ENCODE results near the gene NXPH4. TPM values are rescaled to one million over a fixed set of nuclear protein-coding genes. Genes with fewer than 3 reads are reported as not detected.

Gene NXPH4
- polyA plus RNA-seq, 1 donor from 2014 or later, result 0.53 TPM

GRCh38 chr12:57229046-57229633, 12.5 kb downstream of the NXPH4 start:
- Histone ChIP-seq H3K27me3 (ENCODE audit: insufficient read depth, low read depth, low read length) (peaks cover 38% of the 10 kb centered on the region), H3K79me2 (replicated peaks; ENCODE audit: insufficient read depth, low read length) (no peaks in the 10 kb centered on the region)

More at GRCh38 chr12:57229046-57229633, 12.5 kb downstream of the NXPH4 start:
- H3K4me2 ChIP-seq (ENCODE audit: low read length), result peak overlapping the region; percentile 31
- no peak overlapping the region for H2AFZ ChIP-seq (ENCODE audit: low read depth, low read length)
- H4K20me1 ChIP-seq (ENCODE audit: insufficient read depth), result no peaks in the 10 kb centered on the region
- H3K4me3 ChIP-seq (ENCODE audit: low read length), result peak overlapping the region; percentile 79
- no peaks in the 10 kb centered on the region for H3K9me2 ChIP-seq (ENCODE audit: insufficient read depth, low read length)
- H3K9me3 ChIP-seq (ENCODE audit: low read length), result no peaks in the 10 kb centered on the region
- TF ChIP-seq TAF1 (IDR thresholded peaks at IDR 0.05; ENCODE audit: low read depth) (no peak), CTCF (IDR thresholded peaks at IDR 0.05; ENCODE audit: poor library complexity, severe bottlenecking) (no peak), EZH2 (IDR thresholded peaks at IDR 0.05; ENCODE audit: borderline replicate concordance, insufficient read depth, low read length, poor library complexity, severe bottlenecking) (no peak), POLR2AphosphoS5 (IDR thresholded peaks at IDR 0.05) (no peak), SMC3 (conservative IDR thresholded peaks at IDR 0.05; ENCODE audit: poor library complexity) (no peak), REST (IDR thresholded peaks at IDR 0.05; ENCODE audit: borderline replicate concordance) (no peak), MXI1 (conservative IDR thresholded peaks at IDR 0.05; ENCODE audit: poor library complexity, severe bottlenecking) (no peak), RAD21 (conservative IDR thresholded peaks at IDR 0.05) (no peak), EP300 (conservative IDR thresholded peaks at IDR 0.05; ENCODE audit: poor library complexity, severe bottlenecking) (no peak)
- no peaks in the 10 kb centered on the region for H3F3A ChIP-seq (ENCODE audit: insufficient read depth, low read length, poor library complexity, severe bottlenecking)
- H3K9ac ChIP-seq (ENCODE audit: low read length), result no peak overlapping the region
- H3K36me3 ChIP-seq (ENCODE audit: insufficient read depth, low read length), result no peaks in the 10 kb centered on the region
- H3K27ac ChIP-seq (ENCODE audit: low read length), result no peak overlapping the region

All from neural cell (in vitro differentiated cells).